GM19438 (cell line): Measurements from ENCODE around the gene CR2.
"Not testable (repeated sequence)": the region's sequence is repeated elsewhere in the genome, so short reads cannot be mapped to it uniquely, and the experiment has no call there.

Source experiments
- ATAC-seq: cut with Tn5 transposase; IDR thresholded peaks from one replicate; pipeline ENCODE4 v1.9.1; 2021; ENCODE audit warnings: low read depth; ENCODE audit not compliant: unreplicated experiment

Gene CR2

GRCh38 chr1:207444514-207445217, 9.5 kb upstream of the CR2 start:
- ATAC-seq, result no peak

- peak; percentile 10 for ATAC-seq
These were observed 450 bp upstream of the CR2 start for GRCh38 chr1:207453710-207454045.

- ATAC-seq, result no peak
These were observed 1.1 kb downstream of the CR2 start for GRCh38 chr1:207455183-207455754.

- ATAC-seq, result no peak
These were observed 4.3 kb downstream of the CR2 start for GRCh38 chr1:207458414-207458813.

GRCh38 chr1:207459008-207459407, 4.9 kb downstream of the CR2 start:
- no peak for ATAC-seq

- ATAC-seq, result no peak
These were observed 7.5 kb downstream of the CR2 start for GRCh38 chr1:207461649-207462048.

GRCh38 chr1:207462535-207462934, 8.4 kb downstream of the CR2 start:
- no peak for ATAC-seq

- ATAC-seq, result no peak
These were observed 8.9 kb downstream of the CR2 start for GRCh38 chr1:207463021-207463420.

- no peak for ATAC-seq
These were observed 9.4 kb downstream of the CR2 start for GRCh38 chr1:207463571-207463970.

GRCh38 chr1:207470927-207471326, 16.8 kb downstream of the CR2 start:
- ATAC-seq, result no peak

GRCh38 chr1:207474210-207474609, 20.1 kb downstream of the CR2 start:
- ATAC-seq, result no peak

- no peak for ATAC-seq
These were observed 32.1 kb downstream of the CR2 start for GRCh38 chr1:207486198-207486597.

GRCh38 chr1:207487636-207488035, 33.5 kb downstream of the CR2 start:
- no peak for ATAC-seq

GRCh38 chr1:207493212-207493611, 39.1 kb downstream of the CR2 start:
- ATAC-seq, result no peak

- ATAC-seq, result no peak
These were observed 40.0 kb downstream of the CR2 start for GRCh38 chr1:207494171-207494570.

GRCh38 chr1:207495281-207495680, 41.2 kb downstream of the CR2 start:
- ATAC-seq, result not testable (repeated sequence)

- ATAC-seq, result peak; percentile 57
These were observed 42.0 kb downstream of the CR2 start, which contains the start of gene CR1 for GRCh38 chr1:207495801-207496792. TSS of gene CR1 (plus strand) at chr1:207496157. CDS start at chr1:207496268, 111 bp downstream.

GRCh38 chr1:207497941-207498340, 43.8 kb downstream of the CR2 start:
- no peak for ATAC-seq

GRCh38 chr1:207499573-207499972, 45.4 kb downstream of the CR2 start:
- ATAC-seq, result no peak

GRCh38 chr1:207500306-207500705, 46.2 kb downstream of the CR2 start:
- no peak for ATAC-seq

GRCh38 chr1:207501071-207501470, 46.9 kb downstream of the CR2 start:
- no peak for ATAC-seq
